DMS53 treated with DMSO at 0.1 percent for 48 hours (cell line): ENCODE results near the gene MCF2L2.

Experiments used
- DNase-seq: peaks from one replicate; lab custom pipeline; 2025; ENCODE audit not compliant: unreplicated experiment; lab: John Stamatoyannopoulos, UW

Gene MCF2L2

GRCh38 chr3:183330881-183331280, 97.5 kb downstream of the MCF2L2 start:
- no peak for DNase-seq

GRCh38 chr3:183329543-183329942, 98.9 kb downstream of the MCF2L2 start:
- DNase-seq: no peak

- DNase-seq: no peak
Measured at GRCh38 chr3:183328823-183329222, 99.6 kb downstream of the MCF2L2 start.

GRCh38 chr3:183328164-183328563, 100.3 kb downstream of the MCF2L2 start:
- no peak for DNase-seq

GRCh38 chr3:183327343-183327742, 101.1 kb downstream of the MCF2L2 start:
- no peak for DNase-seq

GRCh38 chr3:183324083-183324482, 104.3 kb downstream of the MCF2L2 start:
- no peak for DNase-seq

GRCh38 chr3:183319371-183319770, 109.0 kb downstream of the MCF2L2 start:
- no peak for DNase-seq

GRCh38 chr3:183318877-183319276, 109.5 kb downstream of the MCF2L2 start:
- DNase-seq: no peak

GRCh38 chr3:183317886-183318865, 110.2 kb downstream of the MCF2L2 start:
- no peak for DNase-seq

- DNase-seq: no peak
Measured at GRCh38 chr3:183317271-183317670, 111.1 kb downstream of the MCF2L2 start.

- no peak for DNase-seq
Measured at GRCh38 chr3:183315739-183316138, 112.7 kb downstream of the MCF2L2 start.

- no peak for DNase-seq
Measured at GRCh38 chr3:183313764-183314163, 114.7 kb downstream of the MCF2L2 start.

GRCh38 chr3:183313351-183313750, 115.1 kb downstream of the MCF2L2 start:
- no peak for DNase-seq

- no peak for DNase-seq
Measured at GRCh38 chr3:183312433-183312832, 116.0 kb downstream of the MCF2L2 start.

GRCh38 chr3:183310936-183311335, 117.5 kb downstream of the MCF2L2 start:
- no peak for DNase-seq

GRCh38 chr3:183309276-183309675, 119.1 kb downstream of the MCF2L2 start:
- DNase-seq: no peak

- no peak for DNase-seq
Measured at GRCh38 chr3:183308751-183309150, 119.7 kb downstream of the MCF2L2 start.

GRCh38 chr3:183307749-183308148, 120.7 kb downstream of the MCF2L2 start:
- no peak for DNase-seq

- DNase-seq: peak; percentile 56
Measured at GRCh38 chr3:183306798-183307671, 121.4 kb downstream of the MCF2L2 start.

GRCh38 chr3:183303690-183304089, 124.7 kb downstream of the MCF2L2 start:
- no peak for DNase-seq

GRCh38 chr3:183301937-183302580, 126.4 kb downstream of the MCF2L2 start:
- no peak for DNase-seq
